K562 (cell line): ENCODE data around the gene HRCT1. TPM values are rescaled to one million over a fixed set of nuclear protein-coding genes. Genes with fewer than 3 reads are reported as not detected.

ENCODE experiments used
- ARID2 ChIP-seq: fragments of 450-650 bp; IDR thresholded peaks from 2 replicates; pipeline ENCODE4 v1.6.1; 2017; ENCODE audit warnings: antibody characterized with exemption, mild to moderate bottlenecking
- ATF1 ChIP-seq, 2 experiments: fragments of 450-650 bp in 1 of 2; IDR thresholded peaks; 2 replicates each; pipeline ENCODE4 v1.6.1; 2016; ENCODE audit warnings: missing compliant biosample characterization in 1 of 2, missing genetic modification characterization in 1 of 2
- DDX20 ChIP-seq: fragments of 450-650 bp; IDR thresholded peaks from 2 replicates; pipeline ENCODE4 v1.6.1; 2016; ENCODE audit warnings: missing genetic modification characterization, low read depth, mild to moderate bottlenecking, missing compliant biosample characterization, moderate library complexity
- DIDO1 ChIP-seq: fragments of 450-650 bp; IDR thresholded peaks from 2 replicates; pipeline ENCODE4 v1.6.1; 2016; ENCODE audit warnings: low read depth, missing biosample characterization, missing genetic modification characterization
- GATAD2A ChIP-seq: fragments of 450-650 bp; IDR thresholded peaks from 2 replicates; pipeline ENCODE4 v1.6.1; 2017
- RAD21 ChIP-seq, 2 experiments: fragments of 250-450 bp in 1 of 2; fragments of 450-650 bp in 1 of 2; sonication (Bioruptor Pico) in 1 of 2; formaldehyde crosslinking in 1 of 2; IDR thresholded peaks in 1 of 2; conservative IDR thresholded peaks in 1 of 2; 2 replicates each; pipeline versions ENCODE4 v1.4.0 to v1.8.0; 2020 to 2022; ENCODE audit warnings: mild to moderate bottlenecking in 2 of 2, moderate library complexity in 1 of 2
- ZNF143 ChIP-seq: sonication (generic); formaldehyde crosslinking; IDR thresholded peaks from 2 replicates; pipeline ENCODE4 v1.9.0; 2022; ENCODE audit warnings: mild to moderate bottlenecking, missing genetic modification reagents
- polyA plus RNA-seq, 8 experiments: library from polyadenylated mRNA; depleted of rRNA in 4 of 8; stranded (reverse) in 5 of 8; unstranded in 3 of 8; fragments of >200 nt; fragmentation: Nextera tagmentation in 2 of 8; fragmentation: Illumina TruSeq in 1 of 8; extraction: Ambion mirVana in 2 of 8; extraction: Trizol in 1 of 8; gene quantifications; 2 replicates each; pipeline versions ENCODE4 v1.2.1 to v1.2.3, GENCODE V29; 2011 to 2014; ENCODE audit warnings: inconsistent platforms in 1 of 8, missing spikeins in 1 of 8
- total RNA-seq, 7 experiments: library from RNA; depleted of rRNA in 6 of 7; stranded (reverse); fragments of >200 nt in 6 of 7; fragmentation: Illumina TruSeq in 2 of 7; extraction: Trizol in 2 of 7; gene quantifications; 2 replicates each; pipeline versions ENCODE4 v1.2.1 to v1.2.3, GENCODE V29; 2011 to 2021; ENCODE audit warnings: low replicate concordance in 1 of 7
- TF ChIP-seq, protein P1 (sequence below): sonication (generic); formaldehyde crosslinking; IDR thresholded peaks from 2 replicates; pipeline ENCODE4 v1.8.0; 2022; ENCODE audit warnings: mild to moderate bottlenecking, missing genetic modification reagents, borderline replicate concordance
- TF ChIP-seq, protein P2 (sequence below): fragments of 200-600 bp; sonication (generic); IDR thresholded peaks from one replicate; pipeline ENCODE4 v1.6.1; 2012; ENCODE audit warnings: mild to moderate bottlenecking, low read depth, low read length, inconsistent platforms
- TF ChIP-seq, protein P3 (sequence below): IDR thresholded peaks from 3 replicates; pipeline ENCODE4 v1.6.1; 2011; ENCODE audit warnings: borderline replicate concordance, mild to moderate bottlenecking, moderate library complexity; ENCODE audit not compliant: insufficient read length; ENCODE audit errors: extremely low read depth

HRCT1 gene
- total and polyA plus RNA-seq, 9 of the 15 experiments (the other 6 are each of a cell fraction or from before 2014, with no cell fraction given): 0.40 TPM; not detected in 8

DNA sequence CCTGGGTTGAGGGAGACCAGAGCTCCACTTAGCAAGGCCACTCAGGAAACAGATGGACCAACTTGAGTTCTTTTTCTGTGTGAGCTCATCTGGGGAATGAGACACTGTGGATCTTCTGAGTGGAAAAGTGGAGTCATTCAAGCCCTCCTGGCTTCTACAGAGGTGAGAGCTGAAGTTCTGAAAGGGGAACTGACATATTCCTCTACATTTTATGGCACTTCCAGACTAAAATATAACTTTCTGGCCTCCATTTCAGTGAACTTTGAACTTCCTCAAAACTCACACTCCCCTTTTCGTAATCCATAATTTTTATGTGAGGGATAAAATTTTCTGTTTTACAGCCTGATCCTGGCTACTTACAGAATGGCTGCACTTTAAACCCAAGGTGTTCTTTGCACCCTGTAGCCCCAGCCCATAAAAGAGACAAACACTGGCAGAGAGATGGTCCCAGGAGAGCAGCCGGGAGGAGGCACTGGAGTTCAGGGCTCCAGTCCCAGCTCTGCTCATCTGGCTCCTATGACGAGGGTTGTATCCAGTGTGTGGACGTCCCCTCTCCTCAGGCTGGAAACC, 14.1 kb downstream of the HRCT1 start (continued):
- TF ChIP-seq, protein P1, sequence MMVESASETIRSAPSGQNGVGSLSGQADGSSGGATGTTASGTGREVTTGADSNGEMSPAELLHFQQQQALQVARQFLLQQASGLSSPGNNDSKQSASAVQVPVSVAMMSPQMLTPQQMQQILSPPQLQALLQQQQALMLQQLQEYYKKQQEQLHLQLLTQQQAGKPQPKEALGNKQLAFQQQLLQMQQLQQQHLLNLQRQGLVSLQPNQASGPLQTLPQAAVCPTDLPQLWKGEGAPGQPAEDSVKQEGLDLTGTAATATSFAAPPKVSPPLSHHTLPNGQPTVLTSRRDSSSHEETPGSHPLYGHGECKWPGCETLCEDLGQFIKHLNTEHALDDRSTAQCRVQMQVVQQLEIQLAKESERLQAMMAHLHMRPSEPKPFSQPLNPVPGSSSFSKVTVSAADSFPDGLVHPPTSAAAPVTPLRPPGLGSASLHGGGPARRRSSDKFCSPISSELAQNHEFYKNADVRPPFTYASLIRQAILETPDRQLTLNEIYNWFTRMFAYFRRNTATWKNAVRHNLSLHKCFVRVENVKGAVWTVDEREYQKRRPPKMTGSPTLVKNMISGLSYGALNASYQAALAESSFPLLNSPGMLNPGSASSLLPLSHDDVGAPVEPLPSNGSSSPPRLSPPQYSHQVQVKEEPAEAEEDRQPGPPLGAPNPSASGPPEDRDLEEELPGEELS (CRISPR knock-in tag): no peak
- TF ChIP-seq DDX20 (tag) (no peak), ZNF143 (CRISPR knock-in tag) (no peak), GATAD2A (no peak), DIDO1 (tag) (no peak), ATF1 (CRISPR knock-in tag; IDR thresholded peaks at IDR 0.05) (no peak), ATF1 (tag; IDR thresholded peaks at IDR 0.05) (no peak), ARID2 (no peak), RAD21 (CRISPR knock-in tag; conservative IDR thresholded peaks at IDR 0.05 in 1 of 2, IDR thresholded peaks at IDR 0.05 in 1 of 2) (no peak)
- TF ChIP-seq, protein P2, sequence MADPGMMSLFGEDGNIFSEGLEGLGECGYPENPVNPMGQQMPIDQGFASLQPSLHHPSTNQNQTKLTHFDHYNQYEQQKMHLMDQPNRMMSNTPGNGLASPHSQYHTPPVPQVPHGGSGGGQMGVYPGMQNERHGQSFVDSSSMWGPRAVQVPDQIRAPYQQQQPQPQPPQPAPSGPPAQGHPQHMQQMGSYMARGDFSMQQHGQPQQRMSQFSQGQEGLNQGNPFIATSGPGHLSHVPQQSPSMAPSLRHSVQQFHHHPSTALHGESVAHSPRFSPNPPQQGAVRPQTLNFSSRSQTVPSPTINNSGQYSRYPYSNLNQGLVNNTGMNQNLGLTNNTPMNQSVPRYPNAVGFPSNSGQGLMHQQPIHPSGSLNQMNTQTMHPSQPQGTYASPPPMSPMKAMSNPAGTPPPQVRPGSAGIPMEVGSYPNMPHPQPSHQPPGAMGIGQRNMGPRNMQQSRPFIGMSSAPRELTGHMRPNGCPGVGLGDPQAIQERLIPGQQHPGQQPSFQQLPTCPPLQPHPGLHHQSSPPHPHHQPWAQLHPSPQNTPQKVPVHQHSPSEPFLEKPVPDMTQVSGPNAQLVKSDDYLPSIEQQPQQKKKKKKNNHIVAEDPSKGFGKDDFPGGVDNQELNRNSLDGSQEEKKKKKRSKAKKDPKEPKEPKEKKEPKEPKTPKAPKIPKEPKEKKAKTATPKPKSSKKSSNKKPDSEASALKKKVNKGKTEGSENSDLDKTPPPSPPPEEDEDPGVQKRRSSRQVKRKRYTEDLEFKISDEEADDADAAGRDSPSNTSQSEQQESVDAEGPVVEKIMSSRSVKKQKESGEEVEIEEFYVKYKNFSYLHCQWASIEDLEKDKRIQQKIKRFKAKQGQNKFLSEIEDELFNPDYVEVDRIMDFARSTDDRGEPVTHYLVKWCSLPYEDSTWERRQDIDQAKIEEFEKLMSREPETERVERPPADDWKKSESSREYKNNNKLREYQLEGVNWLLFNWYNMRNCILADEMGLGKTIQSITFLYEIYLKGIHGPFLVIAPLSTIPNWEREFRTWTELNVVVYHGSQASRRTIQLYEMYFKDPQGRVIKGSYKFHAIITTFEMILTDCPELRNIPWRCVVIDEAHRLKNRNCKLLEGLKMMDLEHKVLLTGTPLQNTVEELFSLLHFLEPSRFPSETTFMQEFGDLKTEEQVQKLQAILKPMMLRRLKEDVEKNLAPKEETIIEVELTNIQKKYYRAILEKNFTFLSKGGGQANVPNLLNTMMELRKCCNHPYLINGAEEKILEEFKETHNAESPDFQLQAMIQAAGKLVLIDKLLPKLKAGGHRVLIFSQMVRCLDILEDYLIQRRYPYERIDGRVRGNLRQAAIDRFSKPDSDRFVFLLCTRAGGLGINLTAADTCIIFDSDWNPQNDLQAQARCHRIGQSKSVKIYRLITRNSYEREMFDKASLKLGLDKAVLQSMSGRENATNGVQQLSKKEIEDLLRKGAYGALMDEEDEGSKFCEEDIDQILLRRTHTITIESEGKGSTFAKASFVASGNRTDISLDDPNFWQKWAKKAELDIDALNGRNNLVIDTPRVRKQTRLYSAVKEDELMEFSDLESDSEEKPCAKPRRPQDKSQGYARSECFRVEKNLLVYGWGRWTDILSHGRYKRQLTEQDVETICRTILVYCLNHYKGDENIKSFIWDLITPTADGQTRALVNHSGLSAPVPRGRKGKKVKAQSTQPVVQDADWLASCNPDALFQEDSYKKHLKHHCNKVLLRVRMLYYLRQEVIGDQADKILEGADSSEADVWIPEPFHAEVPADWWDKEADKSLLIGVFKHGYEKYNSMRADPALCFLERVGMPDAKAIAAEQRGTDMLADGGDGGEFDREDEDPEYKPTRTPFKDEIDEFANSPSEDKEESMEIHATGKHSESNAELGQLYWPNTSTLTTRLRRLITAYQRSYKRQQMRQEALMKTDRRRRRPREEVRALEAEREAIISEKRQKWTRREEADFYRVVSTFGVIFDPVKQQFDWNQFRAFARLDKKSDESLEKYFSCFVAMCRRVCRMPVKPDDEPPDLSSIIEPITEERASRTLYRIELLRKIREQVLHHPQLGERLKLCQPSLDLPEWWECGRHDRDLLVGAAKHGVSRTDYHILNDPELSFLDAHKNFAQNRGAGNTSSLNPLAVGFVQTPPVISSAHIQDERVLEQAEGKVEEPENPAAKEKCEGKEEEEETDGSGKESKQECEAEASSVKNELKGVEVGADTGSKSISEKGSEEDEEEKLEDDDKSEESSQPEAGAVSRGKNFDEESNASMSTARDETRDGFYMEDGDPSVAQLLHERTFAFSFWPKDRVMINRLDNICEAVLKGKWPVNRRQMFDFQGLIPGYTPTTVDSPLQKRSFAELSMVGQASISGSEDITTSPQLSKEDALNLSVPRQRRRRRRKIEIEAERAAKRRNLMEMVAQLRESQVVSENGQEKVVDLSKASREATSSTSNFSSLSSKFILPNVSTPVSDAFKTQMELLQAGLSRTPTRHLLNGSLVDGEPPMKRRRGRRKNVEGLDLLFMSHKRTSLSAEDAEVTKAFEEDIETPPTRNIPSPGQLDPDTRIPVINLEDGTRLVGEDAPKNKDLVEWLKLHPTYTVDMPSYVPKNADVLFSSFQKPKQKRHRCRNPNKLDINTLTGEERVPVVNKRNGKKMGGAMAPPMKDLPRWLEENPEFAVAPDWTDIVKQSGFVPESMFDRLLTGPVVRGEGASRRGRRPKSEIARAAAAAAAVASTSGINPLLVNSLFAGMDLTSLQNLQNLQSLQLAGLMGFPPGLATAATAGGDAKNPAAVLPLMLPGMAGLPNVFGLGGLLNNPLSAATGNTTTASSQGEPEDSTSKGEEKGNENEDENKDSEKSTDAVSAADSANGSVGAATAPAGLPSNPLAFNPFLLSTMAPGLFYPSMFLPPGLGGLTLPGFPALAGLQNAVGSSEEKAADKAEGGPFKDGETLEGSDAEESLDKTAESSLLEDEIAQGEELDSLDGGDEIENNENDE: no peak
- TF ChIP-seq, protein P3, sequence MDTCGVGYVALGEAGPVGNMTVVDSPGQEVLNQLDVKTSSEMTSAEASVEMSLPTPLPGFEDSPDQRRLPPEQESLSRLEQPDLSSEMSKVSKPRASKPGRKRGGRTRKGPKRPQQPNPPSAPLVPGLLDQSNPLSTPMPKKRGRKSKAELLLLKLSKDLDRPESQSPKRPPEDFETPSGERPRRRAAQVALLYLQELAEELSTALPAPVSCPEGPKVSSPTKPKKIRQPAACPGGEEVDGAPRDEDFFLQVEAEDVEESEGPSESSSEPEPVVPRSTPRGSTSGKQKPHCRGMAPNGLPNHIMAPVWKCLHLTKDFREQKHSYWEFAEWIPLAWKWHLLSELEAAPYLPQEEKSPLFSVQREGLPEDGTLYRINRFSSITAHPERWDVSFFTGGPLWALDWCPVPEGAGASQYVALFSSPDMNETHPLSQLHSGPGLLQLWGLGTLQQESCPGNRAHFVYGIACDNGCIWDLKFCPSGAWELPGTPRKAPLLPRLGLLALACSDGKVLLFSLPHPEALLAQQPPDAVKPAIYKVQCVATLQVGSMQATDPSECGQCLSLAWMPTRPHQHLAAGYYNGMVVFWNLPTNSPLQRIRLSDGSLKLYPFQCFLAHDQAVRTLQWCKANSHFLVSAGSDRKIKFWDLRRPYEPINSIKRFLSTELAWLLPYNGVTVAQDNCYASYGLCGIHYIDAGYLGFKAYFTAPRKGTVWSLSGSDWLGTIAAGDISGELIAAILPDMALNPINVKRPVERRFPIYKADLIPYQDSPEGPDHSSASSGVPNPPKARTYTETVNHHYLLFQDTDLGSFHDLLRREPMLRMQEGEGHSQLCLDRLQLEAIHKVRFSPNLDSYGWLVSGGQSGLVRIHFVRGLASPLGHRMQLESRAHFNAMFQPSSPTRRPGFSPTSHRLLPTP: no peak
